HG03025 (cell line): Measurements from ENCODE around the gene SSX1.
"Not testable (repeated sequence)": the region's sequence is repeated elsewhere in the genome, so short reads cannot be mapped to it uniquely, and the experiment has no call there.

Experiments used
- ATAC-seq: cut with Tn5 transposase; IDR thresholded peaks from one replicate; pipeline ENCODE4 v1.9.1; 2021; ENCODE audit warnings: mild to moderate bottlenecking, moderate library complexity; ENCODE audit not compliant: unreplicated experiment, low FRiP score

SSX1 gene, protein sequence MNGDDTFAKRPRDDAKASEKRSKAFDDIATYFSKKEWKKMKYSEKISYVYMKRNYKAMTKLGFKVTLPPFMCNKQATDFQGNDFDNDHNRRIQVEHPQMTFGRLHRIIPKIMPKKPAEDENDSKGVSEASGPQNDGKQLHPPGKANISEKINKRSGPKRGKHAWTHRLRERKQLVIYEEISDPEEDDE

DNA sequence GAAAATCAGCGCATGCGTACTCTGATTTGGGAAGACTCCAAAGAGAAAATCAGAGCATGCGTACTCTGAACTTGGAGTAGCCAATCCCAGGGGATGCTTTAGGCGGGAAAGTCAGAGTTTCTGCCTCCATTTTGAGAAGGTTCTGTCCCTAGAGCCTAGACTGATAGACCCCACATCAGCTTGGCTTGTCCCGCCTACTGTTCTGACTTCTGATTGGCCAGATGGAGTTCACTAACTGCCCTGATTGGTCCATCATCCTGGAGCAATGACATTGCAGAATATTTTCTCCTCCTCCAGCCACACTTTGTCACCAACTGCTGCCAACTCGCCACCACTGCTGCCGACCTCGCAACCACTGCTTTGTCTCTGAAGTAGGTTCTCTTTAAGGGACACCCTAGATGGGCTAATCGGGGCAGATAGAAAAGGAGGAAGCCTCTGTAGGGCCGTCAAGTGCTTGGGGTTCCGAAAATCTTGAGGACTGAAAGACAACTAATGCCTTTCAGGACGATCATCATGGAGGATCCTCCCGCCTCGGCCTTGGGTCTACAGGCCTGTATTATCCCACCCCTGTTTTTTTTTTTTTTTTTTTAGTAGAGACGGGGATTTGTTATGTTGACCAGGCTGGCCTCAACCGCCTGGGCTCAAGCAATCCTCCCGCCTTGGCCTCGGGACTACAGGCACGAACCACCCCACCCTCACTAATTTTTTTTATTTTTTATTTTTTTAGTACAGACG, at the start of gene SSX1:
TSS of gene SSX1 (plus strand) at position 331 of the 735 bp plus-strand sequence. CDS start 1,850 bp downstream, outside the sequence.
- not testable (repeated sequence) for ATAC-seq

DNA sequence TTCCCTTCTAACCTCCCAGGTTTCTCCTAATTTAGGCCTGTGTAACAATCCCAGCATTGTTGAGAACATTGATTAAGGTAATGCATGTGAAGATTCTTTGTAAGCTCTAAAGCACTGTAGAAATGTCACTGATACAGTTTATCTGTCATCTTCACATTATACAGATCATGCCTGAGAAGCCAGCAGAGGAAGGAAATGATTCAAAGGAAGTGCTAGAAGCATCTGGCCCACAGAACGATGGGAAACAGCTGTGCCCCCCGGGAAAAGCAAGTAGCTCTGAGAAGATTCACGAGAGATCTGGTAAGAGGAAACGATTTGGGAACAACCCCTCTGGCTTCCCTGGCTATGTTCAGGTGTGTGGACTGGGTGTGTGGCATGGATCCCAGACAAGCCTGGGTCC, 40.9 kb upstream of the SSX1 start:
- ATAC-seq: not testable (repeated sequence)

DNA sequence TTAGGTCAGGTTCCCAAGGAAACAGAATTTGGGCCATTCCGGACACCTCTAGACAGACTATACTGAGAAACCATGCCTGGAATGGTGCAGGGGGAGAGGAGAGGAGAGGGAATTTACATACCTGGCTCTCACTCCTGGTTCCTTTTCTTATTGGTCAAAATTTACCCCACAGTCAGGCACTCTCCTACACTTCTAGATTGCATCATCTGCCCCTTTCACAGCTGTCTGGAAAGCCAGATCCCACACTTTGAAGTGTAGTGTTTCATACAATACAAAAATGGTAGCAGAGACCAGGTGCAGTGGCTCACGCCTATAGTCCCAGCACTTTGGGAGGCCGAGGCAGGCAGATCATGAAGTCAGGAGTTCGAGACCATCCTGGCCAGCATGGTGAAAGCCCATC, 31.0 kb upstream of the SSX1 start:
- ATAC-seq: not testable (repeated sequence)

DNA sequence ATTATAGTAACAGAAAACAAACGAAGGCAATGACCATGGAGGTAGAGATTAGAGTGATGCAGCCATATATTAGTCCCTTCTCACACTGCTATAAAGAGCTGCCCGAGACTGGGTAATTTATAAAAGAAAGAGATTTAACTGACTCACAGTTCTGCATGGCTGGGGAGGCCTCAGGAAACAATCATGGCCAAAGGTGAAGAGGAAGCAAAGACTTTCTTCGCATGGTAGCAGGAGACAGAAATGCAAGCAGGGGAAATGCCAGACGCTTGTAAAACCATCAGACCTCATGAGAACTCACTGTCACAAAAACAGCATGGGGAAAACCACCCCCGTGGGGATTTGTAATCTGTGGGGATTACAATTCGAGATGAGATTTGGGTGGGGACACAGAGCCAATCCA, 2.2 kb upstream of the SSX1 start:
- not testable (repeated sequence) for ATAC-seq

DNA sequence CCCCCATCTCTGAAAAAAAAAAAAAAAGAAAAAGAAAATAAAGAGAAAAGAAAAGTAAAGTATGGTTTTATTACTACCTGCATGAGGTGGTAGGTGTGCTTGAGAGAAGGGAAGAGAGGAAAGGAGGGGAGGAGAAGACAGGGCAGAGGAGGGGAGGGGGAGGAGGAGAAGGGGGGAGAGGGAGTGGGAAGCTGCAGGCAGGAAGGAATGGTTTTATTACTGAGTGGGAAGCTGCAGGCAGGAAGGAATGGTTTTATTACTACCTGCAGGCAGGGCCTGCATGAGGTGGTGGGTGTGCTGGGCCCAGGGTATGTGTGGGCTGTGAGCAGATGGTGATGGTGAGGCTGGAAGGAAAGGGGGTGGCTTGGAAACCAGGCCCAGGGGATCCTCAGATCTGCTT, 19.2 kb downstream of the SSX1 start:
- not testable (repeated sequence) for ATAC-seq

DNA sequence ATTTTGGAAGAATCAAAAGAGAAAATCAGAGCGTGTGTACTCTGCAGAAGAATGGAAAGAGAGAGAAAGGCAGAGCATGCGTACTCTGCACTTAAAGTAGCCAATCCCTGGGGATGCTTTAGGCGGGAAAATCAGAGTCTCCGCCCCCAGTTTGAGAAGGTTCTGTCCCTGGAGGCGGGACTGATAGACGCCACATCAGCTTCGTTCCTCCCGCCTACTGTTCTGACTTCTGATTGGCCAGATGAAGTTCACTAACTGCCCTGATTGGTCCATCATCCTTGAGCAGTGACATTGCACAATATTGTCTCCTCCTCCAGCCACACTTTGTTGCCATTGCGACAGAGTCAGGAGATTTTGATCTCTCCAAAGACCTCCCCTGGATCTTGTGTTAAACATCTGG, 23.8 kb downstream of the SSX1 start:
- no peak for ATAC-seq

DNA sequence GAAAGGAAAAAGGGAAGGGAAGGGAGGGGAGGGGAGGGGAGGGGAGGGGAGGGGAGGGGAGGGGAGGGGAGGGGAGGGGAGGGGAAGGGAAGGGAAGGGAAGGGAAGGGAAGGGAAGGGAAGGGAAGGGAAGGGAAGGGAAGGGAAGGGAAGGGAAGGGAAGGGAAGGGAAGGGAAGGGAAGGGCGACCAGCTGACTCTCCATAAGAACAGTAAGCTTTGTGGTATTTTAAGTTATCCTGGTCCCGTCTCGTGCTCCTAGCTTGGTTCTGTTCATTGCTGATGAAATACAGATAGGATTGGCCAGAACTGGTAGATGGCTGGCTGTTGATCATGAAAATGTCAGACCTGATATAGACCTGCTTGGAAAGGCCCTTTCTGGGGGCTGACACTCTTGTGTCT, 25.5 kb downstream of the SSX1 start:
- ATAC-seq: not testable (repeated sequence)

DNA sequence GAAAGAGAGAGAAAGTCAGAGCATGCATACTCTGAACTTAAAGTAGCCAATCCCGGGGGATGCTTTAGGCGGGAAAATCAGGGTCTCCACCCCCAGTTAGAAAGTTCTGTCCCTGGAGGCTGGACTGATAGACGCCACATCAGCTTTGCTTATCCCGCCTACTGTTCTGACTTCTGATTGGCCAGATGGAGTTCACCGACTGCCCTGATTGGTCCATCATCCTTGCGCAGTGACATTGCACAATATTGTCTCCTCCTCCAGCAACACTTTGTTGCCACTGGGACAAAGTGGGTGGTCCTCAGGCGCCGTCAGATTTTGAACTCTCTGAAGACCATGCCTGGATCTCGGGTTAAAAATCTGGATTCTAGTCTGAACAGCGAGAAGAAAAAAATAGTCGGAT, 51.0 kb downstream of the SSX1 start:
- ATAC-seq: no peak

DNA sequence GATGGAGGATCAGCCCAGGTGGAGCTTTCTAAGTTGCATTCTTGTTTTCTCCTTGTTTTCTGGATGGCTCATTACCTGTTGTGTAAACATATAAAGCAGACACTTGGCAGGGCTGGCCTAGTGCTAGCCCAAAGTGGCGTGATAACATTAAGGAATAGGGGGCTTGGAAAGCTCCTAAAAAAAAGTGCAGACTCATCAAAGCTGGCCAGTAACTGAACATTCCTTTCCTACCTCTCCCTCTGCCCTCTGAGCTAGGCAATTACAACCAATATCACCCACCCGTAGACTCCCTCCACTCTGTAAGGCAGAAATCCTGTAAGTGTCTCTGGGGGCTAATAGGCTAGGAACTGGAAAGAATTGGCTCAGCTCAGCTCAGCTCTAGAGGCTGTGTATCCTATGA, 58.8 kb downstream of the SSX1 start:
- ATAC-seq: not testable (repeated sequence)
